ENCODE results near the gene KLK2.

KLK2 gene

DNA sequence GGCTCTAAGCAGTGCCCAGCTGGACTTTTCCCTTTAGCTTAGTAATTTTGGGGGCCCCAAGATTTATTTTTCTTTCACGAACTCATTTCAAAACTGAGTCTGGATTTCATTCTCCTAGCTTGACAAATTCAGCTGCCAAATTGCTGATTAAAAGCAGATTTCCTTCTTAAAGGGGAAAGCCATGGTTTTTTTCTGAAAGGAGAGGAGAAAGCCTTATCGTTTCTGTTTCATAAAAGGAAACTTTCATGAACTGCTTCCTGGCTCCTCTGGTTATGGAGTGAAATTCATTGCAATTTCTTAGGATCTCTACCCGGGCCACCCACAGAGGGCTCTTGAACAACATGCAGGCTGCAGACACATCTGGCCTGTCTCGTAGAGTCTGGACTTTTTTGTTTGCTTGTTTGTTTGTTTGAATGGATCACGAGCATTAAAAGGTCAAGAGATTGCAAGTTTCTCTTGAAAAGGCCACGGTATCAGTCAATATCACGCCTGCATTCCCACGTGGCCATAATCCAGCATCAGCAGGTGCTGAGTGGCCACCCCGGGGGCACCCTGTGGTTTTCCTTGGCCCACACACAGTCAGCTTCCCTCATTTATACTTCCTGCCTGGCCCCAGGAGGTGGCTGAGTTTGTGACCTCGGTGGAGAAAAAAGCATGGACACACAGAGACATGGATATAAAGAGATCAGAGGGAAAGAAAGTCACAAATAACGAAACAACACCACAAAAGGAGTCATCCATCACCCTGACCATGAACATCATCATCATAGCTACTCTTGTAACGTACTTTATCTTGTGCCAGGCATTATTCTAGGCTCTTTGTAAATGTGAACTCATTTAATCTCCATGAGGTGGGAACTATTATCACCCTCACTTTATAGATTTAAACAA lies 48.4 kb downstream of the KLK2 start:
- DNase-seq (ENCODE audit: low read depth in 2 of 2): no peak
- TF ChIP-seq, protein P1, sequence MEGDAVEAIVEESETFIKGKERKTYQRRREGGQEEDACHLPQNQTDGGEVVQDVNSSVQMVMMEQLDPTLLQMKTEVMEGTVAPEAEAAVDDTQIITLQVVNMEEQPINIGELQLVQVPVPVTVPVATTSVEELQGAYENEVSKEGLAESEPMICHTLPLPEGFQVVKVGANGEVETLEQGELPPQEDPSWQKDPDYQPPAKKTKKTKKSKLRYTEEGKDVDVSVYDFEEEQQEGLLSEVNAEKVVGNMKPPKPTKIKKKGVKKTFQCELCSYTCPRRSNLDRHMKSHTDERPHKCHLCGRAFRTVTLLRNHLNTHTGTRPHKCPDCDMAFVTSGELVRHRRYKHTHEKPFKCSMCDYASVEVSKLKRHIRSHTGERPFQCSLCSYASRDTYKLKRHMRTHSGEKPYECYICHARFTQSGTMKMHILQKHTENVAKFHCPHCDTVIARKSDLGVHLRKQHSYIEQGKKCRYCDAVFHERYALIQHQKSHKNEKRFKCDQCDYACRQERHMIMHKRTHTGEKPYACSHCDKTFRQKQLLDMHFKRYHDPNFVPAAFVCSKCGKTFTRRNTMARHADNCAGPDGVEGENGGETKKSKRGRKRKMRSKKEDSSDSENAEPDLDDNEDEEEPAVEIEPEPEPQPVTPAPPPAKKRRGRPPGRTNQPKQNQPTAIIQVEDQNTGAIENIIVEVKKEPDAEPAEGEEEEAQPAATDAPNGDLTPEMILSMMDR (IDR thresholded peaks at IDR 0.05; ENCODE audit: low read depth, low read length): no peak
- no peak overlapping the region for H3K4me3 ChIP-seq (replicated peaks in 1 of 2; ENCODE audit: low read depth in 2 of 2, low read length in 2 of 2)

DNA sequence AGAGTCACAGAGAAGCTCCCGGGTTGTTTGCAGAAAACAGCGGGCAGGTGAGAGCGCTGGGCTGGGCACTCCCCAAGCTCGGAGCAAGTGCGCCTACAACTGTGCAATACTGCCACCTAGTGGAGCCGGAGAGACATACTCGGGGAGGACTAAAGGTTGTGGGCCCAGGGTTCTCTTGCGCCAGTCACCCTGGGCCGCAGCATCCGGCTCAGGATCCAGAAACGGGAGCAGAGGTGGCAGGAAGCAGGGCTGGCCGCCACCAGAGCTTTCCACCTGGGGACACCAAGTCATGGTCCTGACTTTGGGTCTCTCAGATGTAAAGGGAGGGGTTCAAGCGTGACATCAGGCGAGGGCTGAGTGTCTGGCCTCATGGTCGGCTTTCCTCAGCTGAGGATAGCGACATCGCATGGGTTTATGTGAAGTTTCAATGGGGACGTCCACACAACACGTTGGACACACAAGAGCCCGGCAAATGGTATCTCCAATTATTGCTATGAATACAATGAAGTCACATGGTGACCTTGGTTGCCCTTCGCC lies 49.1 kb downstream of the KLK2 start:
- H3K4me3 ChIP-seq (replicated peaks in 1 of 2; ENCODE audit: low read depth in 2 of 2, low read length in 2 of 2): no peak overlapping the region
- DNase-seq (ENCODE audit: low read depth in 2 of 2): peak; percentile 80 to 82
- TF ChIP-seq, protein P1 (IDR thresholded peaks at IDR 0.05; ENCODE audit: low read depth, low read length): peak; percentile 85

DNA sequence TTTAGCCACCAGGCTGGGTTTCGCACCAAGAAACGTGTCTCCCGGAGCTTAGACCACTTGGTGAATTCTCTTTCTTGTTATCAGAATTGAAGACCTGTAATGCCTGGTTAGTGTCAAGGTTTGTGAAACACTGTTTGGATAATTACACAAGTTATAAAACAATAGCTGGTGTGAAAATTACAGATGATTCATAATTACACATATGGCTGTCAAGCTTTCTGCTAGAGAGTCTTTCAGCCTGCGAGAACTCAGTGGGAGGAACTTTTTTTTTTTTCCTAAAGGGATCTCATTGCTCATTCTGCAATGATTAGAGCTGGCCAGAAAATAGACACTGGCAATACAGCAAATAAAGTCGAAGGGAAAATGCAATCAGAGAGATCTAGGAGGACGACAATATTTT lies 51.3 kb downstream of the KLK2 start:
- TF ChIP-seq, protein P1 (IDR thresholded peaks at IDR 0.05; ENCODE audit: low read depth, low read length): no peak
- H3K4me3 ChIP-seq (replicated peaks in 1 of 2; ENCODE audit: low read depth in 2 of 2, low read length in 2 of 2): no peak overlapping the region
- no peak for DNase-seq (ENCODE audit: low read depth in 2 of 2)

GRCh38 chr19:50925734-50926133 lies 52.5 kb downstream of the KLK2 start:
- no peak overlapping the region for H3K4me3 ChIP-seq (replicated peaks in 1 of 2; ENCODE audit: low read depth in 2 of 2, low read length in 2 of 2)
- DNase-seq (ENCODE audit: low read depth in 2 of 2): peak in 1 of 2 donors; percentile 49
- TF ChIP-seq, protein P1 (IDR thresholded peaks at IDR 0.05; ENCODE audit: low read depth, low read length): no peak

- H3K4me3 ChIP-seq (replicated peaks in 1 of 2; ENCODE audit: low read depth in 2 of 2, low read length in 2 of 2): no peak overlapping the region
- TF ChIP-seq, protein P1 (IDR thresholded peaks at IDR 0.05; ENCODE audit: low read depth, low read length): no peak
- no peak for DNase-seq (ENCODE audit: low read depth in 2 of 2)
These were observed 52.9 kb downstream of the KLK2 start for GRCh38 chr19:50926144-50926543.

DNA sequence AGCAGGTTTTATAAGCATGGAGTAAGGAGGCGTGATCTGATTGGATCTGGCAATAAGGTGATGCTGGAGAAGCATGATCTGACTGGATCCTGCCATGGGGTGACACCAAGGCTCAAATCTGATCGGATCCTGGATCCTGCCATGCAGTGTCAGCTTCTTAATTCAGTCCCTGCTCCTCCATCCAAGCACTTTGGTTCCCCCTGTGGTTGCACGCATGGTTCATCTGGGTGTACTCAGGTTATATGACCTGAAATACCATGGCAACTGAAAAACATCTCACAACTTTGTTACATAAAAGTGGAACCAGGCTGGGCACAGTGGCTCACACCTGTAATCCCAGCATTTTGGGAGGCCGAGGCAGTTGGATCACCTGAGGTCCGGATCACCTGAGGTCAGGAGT lies 55.6 kb downstream of the KLK2 start:
- no peak overlapping the region for H3K4me3 ChIP-seq (replicated peaks in 1 of 2; ENCODE audit: low read depth in 2 of 2, low read length in 2 of 2)
- no peak for DNase-seq (ENCODE audit: low read depth in 2 of 2)
- TF ChIP-seq, protein P1 (IDR thresholded peaks at IDR 0.05; ENCODE audit: low read depth, low read length): no peak

All from cardiac fibroblast (primary cell).